Measurements from ENCODE around the gene SYCP1. TPM values are rescaled to one million over a fixed set of nuclear protein-coding genes. Genes with fewer than 3 reads are reported as not detected.

The SYCP1 gene
- total and polyA plus RNA-seq, 2 of the 13 experiments (the other 11 are each of a cell fraction or from before 2014, with no cell fraction given): not detected

GRCh38 chr1:115036814-115037507, 182.3 kb downstream of the SYCP1 start (continued):
- no peak for TF ChIP-seq ZXDC (CRISPR knock-in tag; IDR thresholded peaks at IDR 0.05)
- TF ChIP-seq MBNL3 (CRISPR knock-in tag; conservative IDR thresholded peaks at IDR 0.05): no peak
- no peak for TF ChIP-seq NR2C2 (CRISPR knock-in tag; IDR thresholded peaks at IDR 0.05; ENCODE audit: borderline replicate concordance)
- peak; percentile 43; the same call in 1 of the 2 replicates for TF ChIP-seq HOXA3 (CRISPR knock-in tag; IDR thresholded peaks at IDR 0.05)
- no peak for TF ChIP-seq MAFG (CRISPR knock-in tag; IDR thresholded peaks at IDR 0.05)
- TF ChIP-seq ZNF235 (CRISPR knock-in tag; IDR thresholded peaks at IDR 0.05; ENCODE audit: borderline replicate concordance): no peak
- TF ChIP-seq FOSL2 (CRISPR knock-in tag; IDR thresholded peaks at IDR 0.05): no peak
- no peak for TF ChIP-seq ZNF607 (CRISPR knock-in tag; IDR thresholded peaks at IDR 0.05; ENCODE audit: borderline replicate concordance)
- no peak for TF ChIP-seq CBX5 (CRISPR knock-in tag; IDR thresholded peaks at IDR 0.05; ENCODE audit: borderline replicate concordance)
- TF ChIP-seq ZNF891 (CRISPR knock-in tag; IDR thresholded peaks at IDR 0.05): no peak
- TF ChIP-seq ARNT2 (CRISPR knock-in tag; IDR thresholded peaks at IDR 0.05; ENCODE audit: low read depth): no peak
- TF ChIP-seq TSC22D2 (CRISPR knock-in tag; IDR thresholded peaks at IDR 0.05; ENCODE audit: borderline replicate concordance): no peak
- no peak for TF ChIP-seq ZNF570 (CRISPR knock-in tag; IDR thresholded peaks at IDR 0.05; ENCODE audit: borderline replicate concordance)
- TF ChIP-seq U2AF2 (IDR thresholded peaks at IDR 0.05; ENCODE audit: low read depth, low read length): no peak
- no peak for TF ChIP-seq ZNF552 (CRISPR knock-in tag; IDR thresholded peaks at IDR 0.05; ENCODE audit: borderline replicate concordance)
- TF ChIP-seq ZNF274 (CRISPR knock-in tag; IDR thresholded peaks at IDR 0.05): no peak
- no peak for TF ChIP-seq MTF1 (CRISPR knock-in tag; IDR thresholded peaks at IDR 0.05)
- TF ChIP-seq ZNF333 (CRISPR knock-in tag; IDR thresholded peaks at IDR 0.05; ENCODE audit: borderline replicate concordance): no peak
- no peak for TF ChIP-seq PRPF4 (IDR thresholded peaks at IDR 0.05; ENCODE audit: low read depth, low read length, poor library complexity, severe bottlenecking)
- TF ChIP-seq SUZ12 (IDR thresholded peaks at IDR 0.05; ENCODE audit: low read depth, low read length): no peak
- no peak for TF ChIP-seq SALL2 (CRISPR knock-in tag; IDR thresholded peaks at IDR 0.05)
- TF ChIP-seq, protein P1, sequence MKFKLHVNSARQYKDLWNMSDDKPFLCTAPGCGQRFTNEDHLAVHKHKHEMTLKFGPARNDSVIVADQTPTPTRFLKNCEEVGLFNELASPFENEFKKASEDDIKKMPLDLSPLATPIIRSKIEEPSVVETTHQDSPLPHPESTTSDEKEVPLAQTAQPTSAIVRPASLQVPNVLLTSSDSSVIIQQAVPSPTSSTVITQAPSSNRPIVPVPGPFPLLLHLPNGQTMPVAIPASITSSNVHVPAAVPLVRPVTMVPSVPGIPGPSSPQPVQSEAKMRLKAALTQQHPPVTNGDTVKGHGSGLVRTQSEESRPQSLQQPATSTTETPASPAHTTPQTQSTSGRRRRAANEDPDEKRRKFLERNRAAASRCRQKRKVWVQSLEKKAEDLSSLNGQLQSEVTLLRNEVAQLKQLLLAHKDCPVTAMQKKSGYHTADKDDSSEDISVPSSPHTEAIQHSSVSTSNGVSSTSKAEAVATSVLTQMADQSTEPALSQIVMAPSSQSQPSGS (CRISPR knock-in tag; IDR thresholded peaks at IDR 0.05): no peak
- TF ChIP-seq PHF20 (CRISPR knock-in tag; IDR thresholded peaks at IDR 0.05): no peak
- TF ChIP-seq ZNF773 (CRISPR knock-in tag; IDR thresholded peaks at IDR 0.05; ENCODE audit: borderline replicate concordance): no peak
